HEK293 (cell line): ENCODE results near the gene TGOLN2.

Source experiments
- BCL11A ChIP-seq: fragments of 450-650 bp; formaldehyde crosslinking; IDR thresholded peaks from 2 replicates; pipeline ENCODE4 v1.5.1; 2016; ENCODE audit warnings: low read depth, missing biosample characterization, missing genetic modification characterization
- GLI4 ChIP-seq: fragments of 450-650 bp; formaldehyde crosslinking; IDR thresholded peaks from 2 replicates; pipeline ENCODE4 v1.5.1; 2016; ENCODE audit warnings: missing biosample characterization, missing genetic modification characterization
- GLIS1 ChIP-seq: fragments of 450-650 bp; formaldehyde crosslinking; IDR thresholded peaks from 2 replicates; pipeline ENCODE4 v1.5.1; 2016; ENCODE audit warnings: missing biosample characterization, missing genetic modification characterization
- HOXC10 ChIP-seq: sonication (generic); formaldehyde crosslinking; IDR thresholded peaks from 2 replicates; pipeline ENCODE4 v1.8.1; 2023; ENCODE audit warnings: mild to moderate bottlenecking, missing genetic modification reagents
- KLF1 ChIP-seq: fragments of 450-650 bp; formaldehyde crosslinking; IDR thresholded peaks from 2 replicates; pipeline ENCODE4 v1.5.1; 2016; ENCODE audit warnings: missing biosample characterization, missing genetic modification characterization
- KLF7 ChIP-seq: fragments of 450-650 bp; formaldehyde crosslinking; IDR thresholded peaks from 2 replicates; pipeline ENCODE4 v1.5.1; 2016; ENCODE audit warnings: missing biosample characterization, missing genetic modification characterization, borderline replicate concordance
- OVOL3 ChIP-seq: fragments of 450-650 bp; formaldehyde crosslinking; IDR thresholded peaks from 2 replicates; pipeline ENCODE4 v1.5.1; 2016; ENCODE audit warnings: missing biosample characterization, missing genetic modification characterization
- SCRT1 ChIP-seq: fragments of 450-650 bp; formaldehyde crosslinking; IDR thresholded peaks from 2 replicates; pipeline ENCODE4 v1.5.1; 2016; ENCODE audit warnings: missing biosample characterization, missing genetic modification characterization, borderline replicate concordance
- SCRT2 ChIP-seq: fragments of 450-650 bp; formaldehyde crosslinking; IDR thresholded peaks from 2 replicates; pipeline ENCODE4 v1.5.1; 2016; ENCODE audit warnings: missing biosample characterization, missing genetic modification characterization
- TRIM28 ChIP-seq: IDR thresholded peaks from 2 replicates; pipeline ENCODE4 v1.6.1; 2011; ENCODE audit warnings: low read length, control low read depth, borderline replicate concordance
- ZEB2 ChIP-seq: fragments of 450-650 bp; formaldehyde crosslinking; IDR thresholded peaks from 2 replicates; pipeline ENCODE4 v1.5.1; 2016; ENCODE audit warnings: missing biosample characterization, missing genetic modification characterization
- ZFP37 ChIP-seq: fragments of 450-650 bp; formaldehyde crosslinking; IDR thresholded peaks from 2 replicates; pipeline ENCODE4 v1.5.1; 2016; ENCODE audit warnings: missing biosample characterization, missing genetic modification characterization
- ZNF132 ChIP-seq: fragments of 450-650 bp; formaldehyde crosslinking; IDR thresholded peaks from 2 replicates; pipeline ENCODE4 v1.5.1; 2017; ENCODE audit warnings: missing biosample characterization, missing genetic modification characterization, borderline replicate concordance
- ZNF140 ChIP-seq: fragments of 450-650 bp; formaldehyde crosslinking; IDR thresholded peaks from 2 replicates; pipeline ENCODE4 v1.5.1; 2016; ENCODE audit warnings: missing biosample characterization, missing genetic modification characterization
- ZNF24 ChIP-seq: fragments of 450-650 bp; formaldehyde crosslinking; IDR thresholded peaks from 2 replicates; pipeline ENCODE4 v1.5.1; 2016; ENCODE audit warnings: missing biosample characterization, missing genetic modification characterization
- ZNF341 ChIP-seq: fragments of 450-650 bp; formaldehyde crosslinking; IDR thresholded peaks from 2 replicates; pipeline ENCODE4; 2016; ENCODE audit warnings: low read depth, missing biosample characterization, missing genetic modification characterization
- ZNF514 ChIP-seq: fragments of 450-650 bp; formaldehyde crosslinking; IDR thresholded peaks from 2 replicates; pipeline ENCODE4 v1.5.1; 2016; ENCODE audit warnings: missing biosample characterization, missing genetic modification characterization
- ZNF521 ChIP-seq: fragments of 450-650 bp; formaldehyde crosslinking; IDR thresholded peaks from 2 replicates; pipeline ENCODE4 v1.5.1; 2017; ENCODE audit warnings: missing biosample characterization, mild to moderate bottlenecking, missing genetic modification characterization
- ZNF621 ChIP-seq: fragments of 450-650 bp; formaldehyde crosslinking; IDR thresholded peaks from 2 replicates; pipeline ENCODE4 v1.5.1; 2017; ENCODE audit warnings: missing biosample characterization, missing genetic modification characterization
- ZNF670 ChIP-seq: fragments of 450-650 bp; formaldehyde crosslinking; IDR thresholded peaks from 2 replicates; pipeline ENCODE4 v1.5.1; 2016; ENCODE audit warnings: missing biosample characterization, missing genetic modification characterization, low read depth
- ZNF677 ChIP-seq: fragments of 450-650 bp; IDR thresholded peaks from 2 replicates; pipeline ENCODE4 v1.5.0; 2018; ENCODE audit warnings: missing biosample characterization, mild to moderate bottlenecking, missing genetic modification characterization, moderate library complexity
- ZNF747 ChIP-seq: fragments of 450-650 bp; formaldehyde crosslinking; IDR thresholded peaks from 2 replicates; pipeline ENCODE4 v1.5.1; 2016; ENCODE audit warnings: missing biosample characterization, missing genetic modification characterization
- ZNF768 ChIP-seq: fragments of 450-650 bp; formaldehyde crosslinking; IDR thresholded peaks from 2 replicates; pipeline ENCODE4 v1.5.1; 2018; ENCODE audit warnings: missing biosample characterization, mild to moderate bottlenecking, missing genetic modification characterization
- ZNF776 ChIP-seq: fragments of 450-650 bp; formaldehyde crosslinking; IDR thresholded peaks from 2 replicates; pipeline ENCODE4 v1.5.0; 2017; ENCODE audit warnings: missing biosample characterization, missing genetic modification characterization, borderline replicate concordance
- ZSCAN16 ChIP-seq: fragments of 450-650 bp; formaldehyde crosslinking; IDR thresholded peaks from 2 replicates; pipeline ENCODE4 v1.5.1; 2016; ENCODE audit warnings: missing biosample characterization, missing genetic modification characterization
- ZSCAN23 ChIP-seq: fragments of 450-650 bp; formaldehyde crosslinking; IDR thresholded peaks from 2 replicates; pipeline ENCODE4 v1.5.1; 2016; ENCODE audit warnings: missing biosample characterization, missing genetic modification characterization
- TF ChIP-seq, protein P1 (sequence below): fragments of 450-650 bp; formaldehyde crosslinking; IDR thresholded peaks from 2 replicates; pipeline ENCODE4 v1.5.1; 2016; ENCODE audit warnings: missing biosample characterization, missing genetic modification characterization
- TF ChIP-seq, protein P2 (sequence below): fragments of 450-650 bp; formaldehyde crosslinking; IDR thresholded peaks from 2 replicates; pipeline ENCODE4 v1.5.1; 2016; ENCODE audit warnings: missing biosample characterization, missing genetic modification characterization
- TF ChIP-seq, protein P3 (sequence below): fragments of 450-650 bp; formaldehyde crosslinking; IDR thresholded peaks from 2 replicates; pipeline ENCODE4 v1.5.1; 2017; ENCODE audit warnings: missing biosample characterization, missing genetic modification characterization
- TF ChIP-seq, protein P4 (sequence below): fragments of 450-650 bp; formaldehyde crosslinking; IDR thresholded peaks from 2 replicates; pipeline ENCODE4 v1.5.1; 2016; ENCODE audit warnings: missing biosample characterization, missing genetic modification characterization
- TF ChIP-seq, protein P5 (sequence below): fragments of 450-650 bp; formaldehyde crosslinking; IDR thresholded peaks from 2 replicates; pipeline ENCODE4 v1.5.1; 2016; ENCODE audit warnings: missing biosample characterization, missing genetic modification characterization
- TF ChIP-seq, protein P6 (sequence below): fragments of 450-650 bp; formaldehyde crosslinking; IDR thresholded peaks from 2 replicates; pipeline ENCODE4 v1.5.1; 2016; ENCODE audit warnings: missing biosample characterization, missing genetic modification characterization

Gene TGOLN2

DNA sequence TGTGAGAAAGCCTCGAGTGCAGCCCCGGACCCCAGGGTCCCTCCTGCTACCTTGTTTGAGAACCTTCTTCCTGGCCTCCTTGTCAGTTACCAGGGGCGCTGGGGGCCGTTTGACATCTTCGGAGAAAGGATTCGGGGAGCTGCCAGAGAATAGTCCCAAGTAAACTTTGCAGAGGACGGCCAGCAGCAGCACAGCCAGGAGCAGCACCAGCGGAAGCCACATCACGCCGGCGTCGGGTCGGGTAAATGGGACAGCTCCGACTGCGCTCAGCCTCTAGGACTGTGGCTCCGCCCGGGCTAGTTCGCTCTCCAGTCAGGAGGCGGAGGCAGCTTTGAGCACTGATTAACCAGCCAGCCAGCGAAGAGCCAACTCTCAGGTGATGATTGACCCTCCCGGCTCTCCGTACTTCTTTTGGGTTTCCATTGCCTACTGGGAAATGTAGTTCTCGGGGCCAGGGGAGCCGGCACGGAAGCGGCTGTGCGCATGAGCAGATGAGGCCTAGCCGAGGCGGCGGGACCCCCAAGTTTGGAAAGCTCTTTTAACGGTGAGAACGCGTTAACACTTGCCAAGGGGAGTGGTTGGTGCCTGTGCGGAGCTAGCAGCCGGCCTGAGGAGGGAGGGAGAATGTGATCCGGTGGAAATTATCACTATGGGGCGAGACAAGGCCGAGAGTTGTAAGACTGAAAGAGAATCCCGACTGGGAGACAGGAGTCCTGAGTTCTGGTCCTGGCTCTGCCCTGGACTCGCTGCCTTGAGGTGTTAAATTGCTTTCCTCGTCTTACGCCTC lies 26.7 kb upstream of the TGOLN2 start, which contains the start of the genes ELMOD3 and RETSAT (continued):
- TF ChIP-seq ZNF677 (tag by site-specific recombination) (no peak), ZNF132 (tag by site-specific recombination) (no peak), ZNF747 (no peak), BCL11A (tag by site-specific recombination) (no peak), SCRT2 (tag by site-specific recombination) (no peak), ZNF24 (0 out of 2 replicates have a peak, but pooled peaks have one; percentile 49), ZNF670 (no peak), ZNF341 (tag by site-specific recombination) (peak; percentile 92), ZEB2 (tag by site-specific recombination) (peak; percentile 53; the same call in 1 of the 2 replicates), ZFP37 (no peak), KLF7 (tag by site-specific recombination) (peak; percentile 12; the same call in 1 of the 2 replicates), GLIS1 (tag by site-specific recombination) (no peak), OVOL3 (tag by site-specific recombination) (no peak), ZNF521 (no peak), TRIM28 (peak; percentile 76), ZNF776 (no peak), HOXC10 (CRISPR knock-in tag) (no peak), ZNF514 (tag by site-specific recombination) (no peak), ZSCAN23 (tag by site-specific recombination) (no peak), GLI4 (tag by site-specific recombination) (no peak), ZNF768 (tag by site-specific recombination) (no peak), ZNF140 (tag by site-specific recombination) (no peak), KLF1 (no peak), ZSCAN16 (tag by site-specific recombination) (no peak), SCRT1 (tag by site-specific recombination) (no peak), ZNF621 (tag by site-specific recombination) (no peak)
- TF ChIP-seq, protein P1, sequence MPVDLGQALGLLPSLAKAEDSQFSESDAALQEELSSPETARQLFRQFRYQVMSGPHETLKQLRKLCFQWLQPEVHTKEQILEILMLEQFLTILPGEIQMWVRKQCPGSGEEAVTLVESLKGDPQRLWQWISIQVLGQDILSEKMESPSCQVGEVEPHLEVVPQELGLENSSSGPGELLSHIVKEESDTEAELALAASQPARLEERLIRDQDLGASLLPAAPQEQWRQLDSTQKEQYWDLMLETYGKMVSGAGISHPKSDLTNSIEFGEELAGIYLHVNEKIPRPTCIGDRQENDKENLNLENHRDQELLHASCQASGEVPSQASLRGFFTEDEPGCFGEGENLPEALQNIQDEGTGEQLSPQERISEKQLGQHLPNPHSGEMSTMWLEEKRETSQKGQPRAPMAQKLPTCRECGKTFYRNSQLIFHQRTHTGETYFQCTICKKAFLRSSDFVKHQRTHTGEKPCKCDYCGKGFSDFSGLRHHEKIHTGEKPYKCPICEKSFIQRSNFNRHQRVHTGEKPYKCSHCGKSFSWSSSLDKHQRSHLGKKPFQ (tag by site-specific recombination), result no peak
- TF ChIP-seq, protein P2, sequence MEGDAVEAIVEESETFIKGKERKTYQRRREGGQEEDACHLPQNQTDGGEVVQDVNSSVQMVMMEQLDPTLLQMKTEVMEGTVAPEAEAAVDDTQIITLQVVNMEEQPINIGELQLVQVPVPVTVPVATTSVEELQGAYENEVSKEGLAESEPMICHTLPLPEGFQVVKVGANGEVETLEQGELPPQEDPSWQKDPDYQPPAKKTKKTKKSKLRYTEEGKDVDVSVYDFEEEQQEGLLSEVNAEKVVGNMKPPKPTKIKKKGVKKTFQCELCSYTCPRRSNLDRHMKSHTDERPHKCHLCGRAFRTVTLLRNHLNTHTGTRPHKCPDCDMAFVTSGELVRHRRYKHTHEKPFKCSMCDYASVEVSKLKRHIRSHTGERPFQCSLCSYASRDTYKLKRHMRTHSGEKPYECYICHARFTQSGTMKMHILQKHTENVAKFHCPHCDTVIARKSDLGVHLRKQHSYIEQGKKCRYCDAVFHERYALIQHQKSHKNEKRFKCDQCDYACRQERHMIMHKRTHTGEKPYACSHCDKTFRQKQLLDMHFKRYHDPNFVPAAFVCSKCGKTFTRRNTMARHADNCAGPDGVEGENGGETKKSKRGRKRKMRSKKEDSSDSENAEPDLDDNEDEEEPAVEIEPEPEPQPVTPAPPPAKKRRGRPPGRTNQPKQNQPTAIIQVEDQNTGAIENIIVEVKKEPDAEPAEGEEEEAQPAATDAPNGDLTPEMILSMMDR (tag by site-specific recombination), result no peak
- TF ChIP-seq, protein P3, sequence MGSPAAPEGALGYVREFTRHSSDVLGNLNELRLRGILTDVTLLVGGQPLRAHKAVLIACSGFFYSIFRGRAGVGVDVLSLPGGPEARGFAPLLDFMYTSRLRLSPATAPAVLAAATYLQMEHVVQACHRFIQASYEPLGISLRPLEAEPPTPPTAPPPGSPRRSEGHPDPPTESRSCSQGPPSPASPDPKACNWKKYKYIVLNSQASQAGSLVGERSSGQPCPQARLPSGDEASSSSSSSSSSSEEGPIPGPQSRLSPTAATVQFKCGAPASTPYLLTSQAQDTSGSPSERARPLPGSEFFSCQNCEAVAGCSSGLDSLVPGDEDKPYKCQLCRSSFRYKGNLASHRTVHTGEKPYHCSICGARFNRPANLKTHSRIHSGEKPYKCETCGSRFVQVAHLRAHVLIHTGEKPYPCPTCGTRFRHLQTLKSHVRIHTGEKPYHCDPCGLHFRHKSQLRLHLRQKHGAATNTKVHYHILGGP (tag by site-specific recombination), result no peak
- TF ChIP-seq, protein P4, sequence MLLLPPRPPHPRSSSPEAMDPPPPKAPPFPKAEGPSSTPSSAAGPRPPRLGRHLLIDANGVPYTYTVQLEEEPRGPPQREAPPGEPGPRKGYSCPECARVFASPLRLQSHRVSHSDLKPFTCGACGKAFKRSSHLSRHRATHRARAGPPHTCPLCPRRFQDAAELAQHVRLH (tag by site-specific recombination), result no peak
- TF ChIP-seq, protein P5, sequence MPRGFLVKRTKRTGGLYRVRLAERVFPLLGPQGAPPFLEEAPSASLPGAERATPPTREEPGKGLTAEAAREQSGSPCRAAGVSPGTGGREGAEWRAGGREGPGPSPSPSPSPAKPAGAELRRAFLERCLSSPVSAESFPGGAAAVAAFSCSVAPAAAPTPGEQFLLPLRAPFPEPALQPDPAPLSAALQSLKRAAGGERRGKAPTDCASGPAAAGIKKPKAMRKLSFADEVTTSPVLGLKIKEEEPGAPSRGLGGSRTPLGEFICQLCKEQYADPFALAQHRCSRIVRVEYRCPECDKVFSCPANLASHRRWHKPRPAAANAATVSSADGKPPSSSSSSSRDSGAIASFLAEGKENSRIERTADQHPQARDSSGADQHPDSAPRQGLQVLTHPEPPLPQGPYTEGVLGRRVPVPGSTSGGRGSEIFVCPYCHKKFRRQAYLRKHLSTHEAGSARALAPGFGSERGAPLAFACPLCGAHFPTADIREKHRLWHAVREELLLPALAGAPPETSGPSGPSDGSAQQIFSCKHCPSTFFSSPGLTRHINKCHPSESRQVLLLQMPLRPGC (tag by site-specific recombination), result no peak
- TF ChIP-seq, protein P6, sequence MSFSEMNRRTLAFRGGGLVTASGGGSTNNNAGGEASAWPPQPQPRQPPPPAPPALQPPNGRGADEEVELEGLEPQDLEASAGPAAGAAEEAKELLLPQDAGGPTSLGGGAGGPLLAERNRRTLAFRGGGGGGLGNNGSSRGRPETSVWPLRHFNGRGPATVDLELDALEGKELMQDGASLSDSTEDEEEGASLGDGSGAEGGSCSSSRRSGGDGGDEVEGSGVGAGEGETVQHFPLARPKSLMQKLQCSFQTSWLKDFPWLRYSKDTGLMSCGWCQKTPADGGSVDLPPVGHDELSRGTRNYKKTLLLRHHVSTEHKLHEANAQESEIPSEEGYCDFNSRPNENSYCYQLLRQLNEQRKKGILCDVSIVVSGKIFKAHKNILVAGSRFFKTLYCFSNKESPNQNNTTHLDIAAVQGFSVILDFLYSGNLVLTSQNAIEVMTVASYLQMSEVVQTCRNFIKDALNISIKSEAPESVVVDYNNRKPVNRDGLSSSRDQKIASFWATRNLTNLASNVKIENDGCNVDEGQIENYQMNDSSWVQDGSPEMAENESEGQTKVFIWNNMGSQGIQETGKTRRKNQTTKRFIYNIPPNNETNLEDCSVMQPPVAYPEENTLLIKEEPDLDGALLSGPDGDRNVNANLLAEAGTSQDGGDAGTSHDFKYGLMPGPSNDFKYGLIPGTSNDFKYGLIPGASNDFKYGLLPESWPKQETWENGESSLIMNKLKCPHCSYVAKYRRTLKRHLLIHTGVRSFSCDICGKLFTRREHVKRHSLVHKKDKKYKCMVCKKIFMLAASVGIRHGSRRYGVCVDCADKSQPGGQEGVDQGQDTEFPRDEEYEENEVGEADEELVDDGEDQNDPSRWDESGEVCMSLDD, result peak; percentile 82; the same call in 1 of the 2 replicates
